ENCODE measurements around the gene IQSEC1.
"Not testable (repeated sequence)": the region's sequence is repeated elsewhere in the genome, so short reads cannot be mapped to it uniquely, and the experiment has no call there.

Gene IQSEC1

DNA sequence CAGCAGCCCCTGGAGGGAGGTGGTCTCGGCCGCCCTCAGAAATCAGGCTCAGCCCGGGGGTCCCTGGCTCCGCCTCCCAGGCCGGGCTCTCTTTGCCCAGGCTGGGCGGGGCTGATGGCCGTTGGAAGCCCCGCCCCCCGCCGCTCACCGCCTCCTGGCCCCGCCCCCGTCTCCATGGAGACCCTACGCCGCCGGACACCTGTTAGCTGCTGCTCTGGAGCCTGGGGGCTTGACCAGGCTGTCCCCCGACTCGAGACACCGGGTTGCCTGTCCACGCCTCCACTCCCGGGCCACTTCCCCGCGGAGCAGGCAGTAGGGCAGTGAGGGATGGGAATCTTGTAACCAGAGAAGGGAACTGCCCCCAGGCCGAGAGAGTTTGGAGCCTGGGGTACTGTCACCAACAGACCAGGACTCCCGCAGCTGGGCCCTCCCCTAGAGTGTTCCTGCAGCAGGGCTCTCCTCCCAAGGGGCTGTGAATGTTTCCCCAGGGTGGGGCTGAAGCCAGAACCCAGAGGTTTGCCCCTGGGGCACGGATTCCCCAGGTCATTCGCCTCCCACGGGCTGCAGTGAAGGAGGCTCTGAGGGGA lies 204.1 kb downstream of the IQSEC1 start:
- no peak for DNase-seq (ENCODE audit: low read depth)

DNA sequence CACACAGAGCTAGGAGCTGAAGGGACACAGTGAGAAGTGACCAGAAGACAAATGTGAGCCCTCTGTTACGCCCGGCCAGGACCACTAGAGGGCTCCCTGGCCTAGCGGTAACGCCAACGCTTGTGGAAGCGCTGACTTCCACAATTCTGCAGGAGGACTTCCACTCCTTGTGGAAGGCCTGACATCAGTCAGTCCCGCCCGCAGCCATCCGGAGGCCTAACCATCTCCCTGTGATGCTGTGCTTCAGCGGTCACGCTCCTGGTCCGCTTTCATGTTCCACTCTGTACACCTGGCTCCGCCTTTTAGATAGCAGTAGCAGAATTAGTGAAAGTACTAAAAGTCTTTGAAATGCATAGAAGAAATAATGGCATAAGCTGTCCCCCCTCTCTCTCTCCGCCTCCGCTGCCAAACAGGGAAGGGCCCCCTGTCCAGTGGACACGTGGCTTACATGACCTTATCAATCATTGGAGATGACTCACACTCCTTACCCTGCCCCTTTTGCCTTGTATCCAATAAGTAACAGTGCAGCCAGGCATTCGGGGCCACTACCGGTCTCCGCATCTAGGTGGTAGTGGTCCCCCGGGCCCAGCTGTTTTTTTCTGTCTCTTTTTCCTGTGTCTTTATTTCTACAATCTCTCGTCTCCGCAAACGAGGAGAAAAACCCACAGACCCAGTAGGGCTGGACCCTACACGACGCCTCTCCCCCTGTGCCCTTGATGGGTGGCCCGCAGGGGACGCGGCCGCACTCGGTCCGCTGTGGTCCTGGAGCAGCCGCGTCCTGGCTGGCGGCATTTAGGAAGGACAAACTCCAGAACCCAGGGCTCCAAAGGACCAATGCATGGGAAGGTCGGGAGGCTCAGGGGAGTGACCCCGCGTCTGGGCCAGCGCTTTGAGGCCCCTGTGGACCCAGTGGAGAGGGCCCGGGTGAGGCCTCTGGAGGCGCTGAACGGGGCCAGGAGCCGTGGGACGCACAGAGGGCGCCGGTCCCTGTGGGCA lies 204.9 kb downstream of the IQSEC1 start:
- peak; percentile 82 for DNase-seq (ENCODE audit: low read depth)

DNA sequence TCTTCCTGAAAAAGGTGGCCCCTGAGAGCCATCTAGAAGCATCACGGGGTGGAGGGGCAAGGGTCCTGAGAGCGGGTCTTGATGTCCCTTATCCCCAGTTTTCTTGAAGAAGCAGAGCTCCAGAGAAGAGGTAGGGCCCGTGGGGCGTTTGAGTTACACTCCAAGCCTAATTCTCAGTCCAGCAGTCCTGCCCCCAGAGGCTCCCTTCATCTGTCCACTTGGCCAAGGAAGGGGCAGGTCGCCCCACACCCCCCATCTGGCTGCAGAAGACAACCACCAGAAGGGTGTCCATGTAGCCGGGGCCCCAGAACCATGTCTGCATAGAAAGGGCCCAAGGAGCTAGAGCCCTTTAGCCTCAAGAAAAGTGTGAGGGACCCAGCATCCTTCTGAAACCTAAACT lies 206.4 kb downstream of the IQSEC1 start:
- no peak for DNase-seq (ENCODE audit: low read depth)

DNA sequence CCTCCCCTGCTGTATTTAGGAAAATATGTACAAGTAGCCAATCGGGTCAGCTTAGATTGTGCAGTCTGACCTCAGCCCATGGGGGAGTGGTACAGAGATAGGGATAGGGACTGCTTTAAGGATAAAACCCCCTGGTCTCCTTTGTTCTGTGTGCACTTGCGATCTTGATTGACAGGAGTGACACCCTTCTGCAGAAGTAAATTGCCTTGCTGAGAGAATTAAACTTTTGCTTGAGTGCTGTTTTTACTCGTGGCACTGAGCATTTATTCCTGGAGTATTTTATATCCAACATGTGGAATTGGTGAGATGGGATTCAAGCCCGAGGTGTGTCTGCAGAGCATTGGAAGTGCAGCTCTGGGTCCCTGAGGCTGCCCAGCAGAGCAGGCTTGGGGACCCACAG lies 208.0 kb downstream of the IQSEC1 start:
- no peak for DNase-seq (ENCODE audit: low read depth)

DNA sequence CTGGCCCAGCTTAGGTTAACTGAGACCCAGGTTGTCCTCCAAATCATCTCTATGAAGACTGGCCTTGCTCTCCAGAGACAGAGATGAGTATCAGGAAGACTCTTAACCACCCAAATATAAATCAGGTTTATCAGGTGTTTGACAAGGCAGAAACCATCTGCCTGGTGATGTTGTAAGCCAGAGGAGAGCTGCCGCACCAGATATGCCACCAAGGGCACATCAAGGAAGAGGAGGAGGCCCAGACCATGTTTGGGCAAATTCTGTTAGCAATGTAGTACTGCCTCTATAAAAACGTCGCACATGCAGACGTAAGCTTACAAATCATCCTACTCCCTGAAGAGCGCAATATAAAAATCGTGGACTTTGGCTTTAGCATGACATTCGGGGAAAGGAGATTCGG lies 210.8 kb downstream of the IQSEC1 start:
- DNase-seq (ENCODE audit: low read depth): no peak

DNA sequence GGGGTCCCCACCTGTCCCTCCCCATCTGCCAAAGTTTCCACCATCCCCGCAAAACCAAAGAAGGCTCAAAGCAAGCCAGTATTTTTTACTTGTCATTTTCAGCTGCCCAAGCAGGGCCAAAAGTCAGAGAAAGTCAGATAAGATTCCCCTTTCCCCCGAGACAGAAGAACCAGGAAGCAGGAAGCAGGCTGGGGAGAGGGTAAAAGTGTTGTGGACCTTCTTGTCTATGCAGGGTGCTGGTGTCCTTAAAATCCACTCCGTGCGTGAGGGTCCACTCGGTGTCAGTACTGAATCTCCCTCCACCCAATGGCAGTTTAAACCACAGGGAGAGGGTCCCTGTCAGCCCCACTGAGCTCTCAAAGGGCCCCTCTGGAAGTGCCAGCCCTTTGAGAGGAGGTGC lies 211.6 kb downstream of the IQSEC1 start:
- DNase-seq (ENCODE audit: low read depth): no peak

DNA sequence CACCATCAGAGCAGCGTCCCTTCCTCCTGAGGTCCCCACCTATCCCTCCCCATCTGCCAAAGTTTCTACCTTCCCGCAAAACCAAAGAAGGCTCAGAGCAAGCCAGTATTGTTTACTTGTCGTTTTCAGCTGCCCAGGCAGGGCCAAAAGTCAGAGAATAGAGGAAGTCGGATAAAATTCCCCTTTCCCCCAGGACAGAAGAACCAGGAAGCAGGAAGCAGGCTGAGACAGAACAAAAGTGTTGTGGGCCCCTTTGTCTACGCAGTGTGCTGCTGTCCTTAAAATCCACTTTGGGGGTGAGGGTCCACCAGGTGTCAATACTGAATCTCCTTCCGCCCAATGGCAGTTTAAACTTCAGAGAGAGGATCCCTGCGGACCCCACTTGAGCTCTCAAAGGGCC lies 213.4 kb downstream of the IQSEC1 start:
- no peak for DNase-seq (ENCODE audit: low read depth)

DNA sequence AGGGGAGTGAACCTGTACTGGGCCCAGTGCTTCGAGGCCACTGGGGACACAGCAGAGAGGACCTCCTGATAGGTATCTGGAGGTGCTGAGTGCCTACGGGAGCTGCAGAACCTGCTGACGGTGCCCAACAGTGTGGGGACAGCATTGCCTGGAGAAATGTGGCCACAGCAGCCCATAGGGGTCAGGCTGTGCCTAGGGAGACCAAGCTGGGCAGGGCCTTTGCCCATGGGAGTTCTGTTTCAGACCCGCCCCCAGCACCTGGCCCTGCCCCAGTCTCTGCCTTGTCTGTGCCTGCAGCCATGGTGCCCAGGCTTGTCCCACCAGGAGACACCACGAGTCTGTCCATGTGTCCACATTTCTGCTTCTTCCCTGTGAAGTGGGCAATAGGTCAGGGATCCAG lies 216.6 kb downstream of the IQSEC1 start:
- DNase-seq (ENCODE audit: low read depth): no peak

DNA sequence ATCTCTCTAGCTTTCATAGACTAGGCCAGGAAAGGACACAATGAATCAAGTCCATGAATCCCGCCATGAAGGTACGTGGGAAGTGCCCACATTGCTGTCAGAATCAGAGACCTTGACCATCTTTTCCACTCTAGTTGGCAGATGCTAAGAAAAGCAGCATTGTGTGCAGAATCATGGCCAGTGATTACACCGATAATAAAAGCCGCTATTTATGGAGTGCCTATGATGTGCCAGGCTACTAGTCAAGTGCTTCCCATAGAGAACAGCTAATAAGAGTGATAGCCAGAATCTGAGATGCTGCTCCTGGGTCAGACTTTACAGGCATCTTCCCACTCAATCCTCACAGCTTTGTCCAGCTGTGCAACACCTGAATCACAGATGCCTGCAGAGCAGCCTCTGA lies 218.7 kb downstream of the IQSEC1 start:
- DNase-seq (ENCODE audit: low read depth): no peak

DNA sequence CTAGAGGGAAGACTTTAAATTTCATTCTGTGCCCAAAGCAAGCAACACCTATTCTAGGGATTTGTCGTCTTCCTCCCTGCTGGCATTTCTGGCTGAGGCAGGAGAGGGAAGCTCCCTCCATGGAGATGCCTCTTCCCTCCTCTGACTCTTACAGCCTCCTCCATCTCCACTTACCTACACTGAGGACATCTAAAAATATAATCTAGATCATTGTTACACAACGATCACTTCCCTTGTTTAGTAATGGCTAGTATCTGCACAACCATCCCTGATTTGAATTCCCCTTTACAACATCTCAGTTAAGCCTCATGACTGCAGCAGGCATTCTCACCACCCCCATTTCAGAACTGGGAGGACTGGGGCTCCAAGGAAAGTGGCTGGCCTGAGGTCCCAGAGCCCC lies 219.4 kb downstream of the IQSEC1 start:
- not testable (repeated sequence) for DNase-seq (ENCODE audit: low read depth)

DNA sequence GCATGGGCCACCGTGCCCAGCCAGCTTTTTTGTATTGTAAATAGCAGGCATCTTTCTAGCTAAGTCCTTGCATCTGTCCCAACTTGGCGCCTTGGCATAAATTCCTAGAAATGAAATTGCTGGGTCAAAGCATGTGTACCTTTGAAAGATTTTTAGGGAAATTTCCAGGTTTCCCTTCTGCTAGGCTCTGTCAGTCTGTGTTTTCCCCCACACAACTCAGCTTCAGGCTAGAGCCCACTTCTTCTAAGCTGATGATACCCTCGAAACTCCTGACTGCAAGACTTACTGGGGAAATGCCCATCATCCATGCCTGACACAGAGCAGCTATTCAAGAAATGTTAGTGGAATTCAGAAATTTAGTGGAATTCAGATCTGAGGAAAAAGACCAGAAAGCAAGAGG lies 221.0 kb downstream of the IQSEC1 start:
- no peak for DNase-seq (ENCODE audit: low read depth)
